Esophagus muscularis mucosa (tissue), 4 donors: ENCODE results near the gene SLC24A3.

Source experiments
- EP300 ChIP-seq: sonication (generic); formaldehyde crosslinking; IDR thresholded peaks from one replicate; pipeline ENCODE4 v1.6.1; 2017; ENCODE audit warnings: antibody characterized with exemption
- POLR2A ChIP-seq: fragments of 450-650 bp; IDR thresholded peaks from one replicate; pipeline ENCODE4 v1.6.1; 2017; ENCODE audit warnings: antibody characterized with exemption, moderate library complexity, mild to moderate bottlenecking, low read depth
- POLR2AphosphoS5 ChIP-seq, 2 donors: sonication (generic); formaldehyde crosslinking; IDR thresholded peaks; one replicate each; pipeline ENCODE4 v1.6.1; 2017; ENCODE audit warnings: antibody characterized with exemption in 2 of 2
- TF ChIP-seq, protein P1 (sequence below), 3 experiments: fragments of 200-600 bp in 2 of 3; fragments of 450-650 bp in 1 of 3; sonication (generic) in 2 of 3; IDR thresholded peaks; one replicate each; pipeline ENCODE4 v1.5.1; 2017 to 2019; ENCODE audit warnings: antibody characterized with exemption in 3 of 3, mild to moderate bottlenecking in 2 of 3, moderate library complexity in 1 of 3

DNA sequence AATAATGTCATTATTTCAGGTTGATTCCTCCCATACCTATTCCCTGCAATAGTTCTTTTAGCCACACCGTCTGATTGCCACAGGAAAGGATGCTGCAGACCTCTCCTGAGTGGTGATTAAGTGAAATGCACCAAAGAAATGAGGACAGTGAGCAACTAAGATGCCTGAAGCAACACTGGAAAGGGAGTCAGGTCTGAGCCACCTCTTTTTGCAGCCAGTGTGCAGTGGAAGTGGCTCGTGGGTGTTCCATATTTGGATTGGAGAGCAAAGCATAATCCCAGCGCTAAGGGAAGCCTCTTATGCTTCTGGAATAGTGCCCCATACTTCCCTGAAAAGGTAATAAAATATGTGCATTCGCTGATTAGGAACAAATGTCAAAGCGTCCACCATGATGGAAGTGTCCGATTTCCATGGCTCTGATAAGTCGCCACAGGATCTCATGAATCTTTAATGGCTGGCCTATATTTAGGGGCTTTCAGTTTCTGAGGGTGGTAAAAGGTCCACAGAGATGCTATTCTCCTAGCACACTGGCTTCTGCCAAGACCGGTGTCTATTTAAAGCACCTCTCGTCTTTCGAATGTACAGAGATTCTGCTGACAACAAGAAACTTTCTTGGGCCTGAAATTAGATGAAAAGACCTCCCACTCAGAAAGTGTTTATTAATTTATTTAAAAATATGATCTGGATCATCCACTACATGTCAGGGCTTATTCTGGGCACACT lies 253.9 kb downstream of the SLC24A3 start:
- TF ChIP-seq EP300 (no peak), POLR2A (no peak), POLR2AphosphoS5 (IDR thresholded peaks at IDR 0.05) (no peak)
- TF ChIP-seq, protein P1, sequence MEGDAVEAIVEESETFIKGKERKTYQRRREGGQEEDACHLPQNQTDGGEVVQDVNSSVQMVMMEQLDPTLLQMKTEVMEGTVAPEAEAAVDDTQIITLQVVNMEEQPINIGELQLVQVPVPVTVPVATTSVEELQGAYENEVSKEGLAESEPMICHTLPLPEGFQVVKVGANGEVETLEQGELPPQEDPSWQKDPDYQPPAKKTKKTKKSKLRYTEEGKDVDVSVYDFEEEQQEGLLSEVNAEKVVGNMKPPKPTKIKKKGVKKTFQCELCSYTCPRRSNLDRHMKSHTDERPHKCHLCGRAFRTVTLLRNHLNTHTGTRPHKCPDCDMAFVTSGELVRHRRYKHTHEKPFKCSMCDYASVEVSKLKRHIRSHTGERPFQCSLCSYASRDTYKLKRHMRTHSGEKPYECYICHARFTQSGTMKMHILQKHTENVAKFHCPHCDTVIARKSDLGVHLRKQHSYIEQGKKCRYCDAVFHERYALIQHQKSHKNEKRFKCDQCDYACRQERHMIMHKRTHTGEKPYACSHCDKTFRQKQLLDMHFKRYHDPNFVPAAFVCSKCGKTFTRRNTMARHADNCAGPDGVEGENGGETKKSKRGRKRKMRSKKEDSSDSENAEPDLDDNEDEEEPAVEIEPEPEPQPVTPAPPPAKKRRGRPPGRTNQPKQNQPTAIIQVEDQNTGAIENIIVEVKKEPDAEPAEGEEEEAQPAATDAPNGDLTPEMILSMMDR (IDR thresholded peaks at IDR 0.05), result no peak
